ENCODE measurements around the gene MKS1.

DNA sequence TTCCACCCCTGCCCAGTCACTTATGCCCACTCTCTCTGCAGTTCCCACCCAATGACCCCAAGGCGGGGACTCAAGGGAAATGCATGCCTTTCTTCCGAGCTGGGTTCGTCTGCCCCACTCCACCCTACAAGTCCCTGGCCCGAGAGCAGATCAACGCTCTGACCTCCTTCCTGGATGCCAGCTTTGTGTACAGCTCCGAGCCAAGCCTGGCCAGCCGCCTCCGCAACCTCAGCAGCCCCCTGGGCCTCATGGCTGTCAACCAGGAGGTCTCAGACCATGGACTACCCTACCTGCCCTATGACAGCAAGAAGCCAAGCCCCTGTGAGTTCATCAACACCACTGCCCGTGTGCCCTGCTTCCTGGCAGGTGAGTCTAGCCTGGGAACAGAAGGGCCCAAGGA is 33.1 kb upstream of the MKS1 start:
- TF ChIP-seq, protein P1, sequence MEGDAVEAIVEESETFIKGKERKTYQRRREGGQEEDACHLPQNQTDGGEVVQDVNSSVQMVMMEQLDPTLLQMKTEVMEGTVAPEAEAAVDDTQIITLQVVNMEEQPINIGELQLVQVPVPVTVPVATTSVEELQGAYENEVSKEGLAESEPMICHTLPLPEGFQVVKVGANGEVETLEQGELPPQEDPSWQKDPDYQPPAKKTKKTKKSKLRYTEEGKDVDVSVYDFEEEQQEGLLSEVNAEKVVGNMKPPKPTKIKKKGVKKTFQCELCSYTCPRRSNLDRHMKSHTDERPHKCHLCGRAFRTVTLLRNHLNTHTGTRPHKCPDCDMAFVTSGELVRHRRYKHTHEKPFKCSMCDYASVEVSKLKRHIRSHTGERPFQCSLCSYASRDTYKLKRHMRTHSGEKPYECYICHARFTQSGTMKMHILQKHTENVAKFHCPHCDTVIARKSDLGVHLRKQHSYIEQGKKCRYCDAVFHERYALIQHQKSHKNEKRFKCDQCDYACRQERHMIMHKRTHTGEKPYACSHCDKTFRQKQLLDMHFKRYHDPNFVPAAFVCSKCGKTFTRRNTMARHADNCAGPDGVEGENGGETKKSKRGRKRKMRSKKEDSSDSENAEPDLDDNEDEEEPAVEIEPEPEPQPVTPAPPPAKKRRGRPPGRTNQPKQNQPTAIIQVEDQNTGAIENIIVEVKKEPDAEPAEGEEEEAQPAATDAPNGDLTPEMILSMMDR (conservative IDR thresholded peaks at IDR 0.05; ENCODE audit: low read depth, low read length) = no peak
- TF ChIP-seq EZH2 (IDR thresholded peaks at IDR 0.05; ENCODE audit: low read length, unreplicated experiment) = no peak
